GM12892 (cell line): ENCODE measurements around the gene TNRC6B.

ENCODE experiments used
- POLR2AphosphoS5 ChIP-seq: IDR thresholded peaks from 2 replicates; pipeline ENCODE4 v1.6.1; 2011; ENCODE audit warnings: low read depth, low read length, control low read depth
- TAF1 ChIP-seq: IDR thresholded peaks from 2 replicates; pipeline ENCODE4 v1.6.1; 2011; ENCODE audit warnings: low read depth, mild to moderate bottlenecking, control low read depth, low read length, borderline replicate concordance

- TF ChIP-seq POLR2AphosphoS5, result no peak
- no peak for TF ChIP-seq TAF1
These were observed 147.6 kb downstream of the TNRC6B start for GRCh38 chr22:40325315-40325714.
